ENCODE results near the gene OR7C2.
A peak's percentile ranks its signal among the peaks of the same experiment; 100 is the strongest.

The OR7C2 gene

GRCh38 chr19:14959263-14959662 is 18.0 kb downstream of the OR7C2 start:
- Mint-ChIP-seq H3K36me3 (peaks cover 0 to 3% of the 10 kb centered on the region in 2 donors), H3K4me3 (no peak overlapping the region), H3K27me3 (peaks cover 16 to 25% of the 10 kb centered on the region in 2 donors), H3K27ac (no peak overlapping the region), H3K9me3 (peaks cover 8 to 11% of the 10 kb centered on the region in 2 donors), H3K4me1 (no peaks in the 10 kb centered on the region)
- DNase-seq (no peak), ATAC-seq (replicated peaks) (no peak)

GRCh38 chr19:14961956-14962685 is 20.8 kb downstream of the OR7C2 start:
- Mint-ChIP-seq H3K27me3 (peaks cover under 1 to 6% of the 10 kb centered on the region in 2 donors), H3K36me3 (peaks cover 0 to 3% of the 10 kb centered on the region in 2 donors), H3K9me3 (peaks cover 4 to 6% of the 10 kb centered on the region in 2 donors), H3K4me1 (no peaks in the 10 kb centered on the region), H3K27ac (no peak overlapping the region), H3K4me3 (no peak overlapping the region)
- DNase-seq: no peak
- ATAC-seq (replicated peaks): no peak

- DNase-seq: no peak
- Mint-ChIP-seq H3K36me3 (peaks cover 0 to 2% of the 10 kb centered on the region in 2 donors), H3K4me1 (no peaks in the 10 kb centered on the region), H3K4me3 (no peak overlapping the region), H3K9me3 (peaks cover 0 to 3% of the 10 kb centered on the region in 2 donors), H3K27ac (no peak overlapping the region), H3K27me3 (peaks cover 23 to 25% of the 10 kb centered on the region in 2 donors)
- no peak for ATAC-seq (replicated peaks)
Measured at GRCh38 chr19:14968247-14968646, 27.0 kb downstream of the OR7C2 start.

GRCh38 chr19:14971474-14971873 is 30.2 kb downstream of the OR7C2 start:
- Mint-ChIP-seq H3K27me3 (peaks cover 32% of the 10 kb centered on the region in 2 donors), H3K4me3 (no peak overlapping the region), H3K27ac (no peak overlapping the region), H3K9me3 (peaks cover 0 to 3% of the 10 kb centered on the region in 2 donors), H3K4me1 (no peaks in the 10 kb centered on the region), H3K36me3 (peaks cover 0 to 2% of the 10 kb centered on the region in 2 donors)
- DNase-seq (no peak), ATAC-seq (replicated peaks) (no peak)

- peaks cover 40 to 42% of the 10 kb centered on the region in 2 donors for H3K27me3 Mint-ChIP-seq
- H3K4me1 Mint-ChIP-seq: no peaks in the 10 kb centered on the region
- peaks cover 0 to 2% of the 10 kb centered on the region in 2 donors for H3K36me3 Mint-ChIP-seq
- H3K9me3 Mint-ChIP-seq: peaks cover 0 to 3% of the 10 kb centered on the region in 2 donors
- ATAC-seq (replicated peaks) (no peak), DNase-seq (no peak)
- H3K27ac Mint-ChIP-seq: no peak overlapping the region
- no peak overlapping the region for H3K4me3 Mint-ChIP-seq
Measured at GRCh38 chr19:14972676-14973075, 31.4 kb downstream of the OR7C2 start.

- ATAC-seq (replicated peaks) (no peak), DNase-seq (no peak)
- Mint-ChIP-seq H3K36me3 (no peaks in the 10 kb centered on the region), H3K4me3 (no peak overlapping the region), H3K4me1 (peaks cover 8 to 10% of the 10 kb centered on the region in 2 donors), H3K27ac (no peak overlapping the region), H3K9me3 (no peaks in the 10 kb centered on the region), H3K27me3 (peaks cover 43% of the 10 kb centered on the region in 2 donors)
Measured at GRCh38 chr19:14974488-14974887, 33.2 kb downstream of the OR7C2 start.

GRCh38 chr19:14977128-14977527 is 35.8 kb downstream of the OR7C2 start:
- peaks cover 49 to 51% of the 10 kb centered on the region in 2 donors for H3K27me3 Mint-ChIP-seq
- ATAC-seq (replicated peaks) (no peak), DNase-seq (no peak)
- H3K4me1 Mint-ChIP-seq: peaks cover 10 to 11% of the 10 kb centered on the region in 2 donors
- no peak overlapping the region for H3K27ac Mint-ChIP-seq
- no peaks in the 10 kb centered on the region for H3K36me3 Mint-ChIP-seq
- H3K4me3 Mint-ChIP-seq: no peak overlapping the region
- no peaks in the 10 kb centered on the region for H3K9me3 Mint-ChIP-seq

- peaks cover 45 to 47% of the 10 kb centered on the region in 2 donors for H3K27me3 Mint-ChIP-seq
- H3K4me1 Mint-ChIP-seq: peaks cover 10 to 11% of the 10 kb centered on the region in 2 donors
- H3K4me3 Mint-ChIP-seq: no peak overlapping the region
- H3K9me3 Mint-ChIP-seq: no peaks in the 10 kb centered on the region
- DNase-seq (no peak), ATAC-seq (replicated peaks) (no peak)
- no peak overlapping the region for H3K27ac Mint-ChIP-seq
- no peaks in the 10 kb centered on the region for H3K36me3 Mint-ChIP-seq
Measured at GRCh38 chr19:14978161-14978776, 37.0 kb downstream of the OR7C2 start.

- ATAC-seq (replicated peaks): peak; percentile 67 to 71
- Mint-ChIP-seq H3K4me1 (peaks cover 10 to 11% of the 10 kb centered on the region in 2 donors), H3K9me3 (no peaks in the 10 kb centered on the region), H3K27me3 (peaks cover 38 to 47% of the 10 kb centered on the region in 2 donors), H3K4me3 (peak within 1 kb of the TSS; percentile 74), H3K27ac (no peak within 1 kb of the TSS), H3K36me3 (no peaks in the 10 kb centered on the region)
- no peak for DNase-seq
Measured at GRCh38 chr19:14979476-14980255, 38.4 kb downstream of the OR7C2 start, which contains the start of gene SLC1A6. Gene SLC1A6, minus strand, starts transcription at chr19:14979864. Its CDS starts 6,954 bp downstream, at chr19:14972910.

GRCh38 chr19:14985133-14985532 is 43.8 kb downstream of the OR7C2 start:
- no peak overlapping the region for H3K4me3 Mint-ChIP-seq
- H3K9me3 Mint-ChIP-seq: no peaks in the 10 kb centered on the region
- ATAC-seq (replicated peaks) (no peak), DNase-seq (no peak)
- H3K4me1 Mint-ChIP-seq: peaks cover 0 to 3% of the 10 kb centered on the region in 2 donors
- peaks cover 23 to 35% of the 10 kb centered on the region in 2 donors for H3K27me3 Mint-ChIP-seq
- H3K36me3 Mint-ChIP-seq: no peaks in the 10 kb centered on the region
- H3K27ac Mint-ChIP-seq: no peak overlapping the region

Measured in stimulated activated naive B cell treated with anti-CD40 and anti-IgM and Interleukin-4, amounts not matched to agents 10 μg/mL and 1 μg/mL and 100 μg/mL, for 72 hours (primary cell).